Measurements from ENCODE around the gene GZF1. TPM values are rescaled to one million over a fixed set of nuclear protein-coding genes. Genes with fewer than 3 reads are reported as not detected.

The GZF1 gene
- 14.7 and 15.2 TPM in 2 replicates for total RNA-seq

DNA sequence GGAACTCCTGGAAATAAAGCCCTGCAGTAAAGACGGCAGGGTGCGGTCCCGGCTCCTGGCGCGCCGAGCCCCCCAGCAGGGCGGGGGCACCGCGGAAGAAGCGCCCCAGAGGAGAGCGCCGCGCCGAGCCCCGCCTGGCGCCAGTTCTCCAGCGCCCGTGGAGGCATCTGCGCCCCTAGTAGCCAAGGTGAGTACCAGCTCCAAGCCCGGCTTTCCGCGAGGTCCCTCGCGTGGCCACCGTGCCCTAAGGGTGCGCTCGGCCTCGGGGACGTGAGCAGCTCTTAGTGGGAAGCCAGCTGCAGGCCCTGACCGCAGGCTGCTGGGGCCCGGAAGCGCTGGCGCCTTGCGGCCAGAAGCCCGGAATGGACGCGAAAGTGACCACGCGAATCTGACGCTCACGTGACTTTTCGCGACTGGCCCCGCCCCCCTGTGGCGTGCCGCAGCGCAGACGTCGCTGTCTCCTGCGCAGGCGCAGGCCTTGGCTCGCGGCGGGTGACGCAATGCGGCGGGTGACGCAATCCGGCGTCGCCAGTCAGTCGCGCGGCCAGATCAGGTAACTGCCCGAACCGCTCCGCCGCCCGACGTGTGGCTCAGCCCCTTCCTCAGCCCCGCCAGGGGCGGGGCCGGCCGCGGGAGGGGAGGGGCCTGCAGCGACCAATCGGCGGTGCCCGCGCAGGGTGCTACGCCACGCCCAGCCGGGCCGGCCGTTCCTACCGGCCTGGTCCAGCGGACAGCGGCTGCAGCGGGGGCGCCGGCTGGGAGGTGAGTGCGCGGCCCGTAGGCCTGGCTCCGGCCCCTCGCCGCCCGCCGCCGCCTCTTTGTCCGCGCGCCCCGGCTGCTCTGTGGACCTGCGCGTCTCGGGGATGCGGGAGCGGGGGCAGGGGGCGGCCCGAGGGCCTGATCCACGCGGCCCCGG is at the start of gene GZF1:
Gene GZF1, plus strand, starts transcription at position 707 of the 916 bp plus-strand sequence. CDS start 2,202 bp downstream, outside the sequence.

DNA sequence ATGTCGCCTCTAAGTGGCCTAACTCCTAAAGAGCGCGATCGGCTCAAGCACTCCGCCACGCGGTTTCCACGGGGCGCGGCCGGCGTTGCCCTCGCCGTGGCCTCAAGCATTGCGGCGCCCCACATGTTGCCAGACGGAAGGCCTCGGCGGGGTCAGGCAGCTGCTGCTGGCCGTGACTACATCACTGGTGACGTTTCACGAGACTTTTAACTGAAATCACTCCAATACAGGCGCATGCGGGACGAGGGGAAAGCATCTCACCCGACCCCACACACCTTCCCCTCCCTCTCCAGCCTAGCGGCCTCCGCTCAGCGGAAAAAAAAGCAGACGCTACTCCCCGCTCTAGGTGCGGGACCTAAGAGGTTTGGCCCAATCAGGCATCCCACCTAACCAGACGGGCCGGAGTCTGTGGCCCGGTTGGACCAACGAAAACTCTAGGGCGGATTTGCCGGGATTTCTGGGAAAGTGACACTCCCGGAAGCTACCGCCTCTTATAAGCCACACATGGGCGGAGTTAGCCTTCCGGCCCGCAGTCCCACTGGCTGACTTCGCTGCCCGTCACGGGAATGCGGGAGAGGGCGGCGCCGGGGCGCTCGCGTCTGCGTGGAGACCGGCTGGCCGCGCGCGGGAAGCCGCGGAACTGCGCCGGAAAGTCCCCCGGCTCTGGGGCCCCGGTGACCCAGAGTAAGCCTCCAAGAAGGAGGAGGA is 11.6 kb upstream of the GZF1 start, which contains the start of gene NXT1:
Gene NXT1, plus strand, starts transcription at position 596 of the 708 bp plus-strand sequence. CDS start 3,251 bp downstream, outside the sequence.

DNA sequence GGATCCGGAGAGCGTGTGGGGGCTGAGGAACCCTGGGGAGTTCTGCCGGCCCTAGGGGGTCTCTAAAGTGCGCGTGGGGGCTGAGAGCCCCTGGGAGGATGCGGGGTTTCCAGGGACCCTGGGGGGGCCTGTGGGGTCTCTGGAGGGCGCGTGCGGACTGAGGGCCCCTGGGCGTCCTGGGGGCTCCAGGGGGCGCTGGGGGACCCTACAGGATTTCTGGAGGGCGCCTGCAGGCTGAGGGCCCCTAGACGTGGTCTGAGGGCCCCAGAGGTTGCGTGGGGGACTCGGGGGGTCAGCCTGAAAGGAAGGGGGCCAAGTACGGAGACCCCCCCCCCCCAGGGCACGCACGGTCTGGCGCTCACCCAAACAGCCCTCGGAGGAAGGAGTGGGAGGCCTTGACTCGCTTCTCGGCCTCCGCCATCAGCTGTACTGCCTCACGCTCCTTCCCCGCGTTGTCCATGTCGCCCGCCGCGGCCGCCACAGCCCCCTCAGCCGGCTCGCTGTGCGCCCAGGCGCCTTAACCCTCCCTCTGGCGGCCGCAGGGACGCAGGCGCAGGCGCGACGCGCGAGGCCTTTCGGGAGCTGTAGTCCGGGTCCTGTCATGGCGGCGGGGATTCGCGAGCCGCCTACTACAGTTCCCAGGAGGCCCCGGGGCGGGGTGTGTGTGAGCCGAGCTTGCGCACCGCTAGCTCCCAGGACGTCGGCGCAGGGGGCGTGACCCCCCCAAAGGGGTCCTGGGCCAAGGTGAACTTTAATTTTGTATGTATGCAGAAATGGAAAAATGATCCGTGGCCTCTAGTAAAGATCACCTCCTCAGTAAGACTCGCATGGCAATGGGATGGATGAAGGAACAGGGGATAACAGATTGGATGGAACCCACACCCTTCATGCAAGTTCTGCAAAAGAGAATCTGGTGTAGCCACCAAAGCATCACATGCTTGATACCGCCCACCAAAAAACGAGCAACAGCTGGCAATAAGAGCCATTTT is 59.3 kb downstream of the GZF1 start, which contains the start of gene NAPB:
Gene NAPB, minus strand, starts transcription at position 546 of the 989 bp plus-strand sequence. Its CDS starts 86 bp downstream, at position 460.

Small RNA genes lying within 50 kb of the gene (small RNA-seq; reads per million reads assigned to genes)
- gene RNA5SP479, result not detected

Other genes with a start within 250 kb of the GZF1 start
- 22.0 and 29.5 TPM in 2 replicates for gene NXT1, start 11.4 kb upstream of the GZF1 start, total RNA-seq
- 6.6 and 10.0 TPM in 2 replicates for gene NAPB, start 59.3 kb downstream of the GZF1 start, total RNA-seq
- gene CSTL1, start 77.5 kb downstream of the GZF1 start, total RNA-seq, result not detected in 2 replicates
- not detected in 2 replicates for gene CST11, start 90.7 kb downstream of the GZF1 start, total RNA-seq
- gene CST8, start 128.9 kb downstream of the GZF1 start, total RNA-seq, result not detected in 2 replicates
- gene CST9L, start 206.3 kb downstream of the GZF1 start, total RNA-seq, result not detected in 2 replicates
- not detected in 2 replicates for gene CST9, start 243.7 kb downstream of the GZF1 start, total RNA-seq

Measured in subcutaneous preadipocyte (primary cell).